Measurements from ENCODE around the gene GATAD2A. TPM values are rescaled to one million over a fixed set of nuclear protein-coding genes. Genes with fewer than 3 reads are reported as not detected.

Gene GATAD2A
- total RNA-seq, 1 experiment from 2014 or later, result 189 TPM

GRCh38 chr19:19550485-19550929, 145.0 kb downstream of the GATAD2A start:
- H3K27ac Mint-ChIP-seq, result no peak overlapping the region
- no peak overlapping the region; the same call in 1 of the 2 replicates for H3K14ac ChIP-seq (ENCODE audit: insufficient read depth, low read length)
- no peaks in the 10 kb centered on the region for H3K79me1 ChIP-seq (ENCODE audit: insufficient read depth, low read depth, low read length, poor library complexity, severe bottlenecking)
- peaks cover 7% of the 10 kb centered on the region for H3K27me3 Mint-ChIP-seq (ENCODE audit: low read depth)
- no peak overlapping the region for H2BK120ac ChIP-seq (ENCODE audit: low read depth, low read length, poor library complexity, severe bottlenecking)
- H3K23ac ChIP-seq (ENCODE audit: insufficient read length, low read depth, low read length), result no peak overlapping the region
- H2BK20ac ChIP-seq (ENCODE audit: low read depth, low read length, poor library complexity, severe bottlenecking), result no peak overlapping the region
- H3K79me2 ChIP-seq (ENCODE audit: insufficient read depth, low read length), result no peaks in the 10 kb centered on the region
- H3K27me3 ChIP-seq (ENCODE audit: insufficient read depth, low read length), result no peaks in the 10 kb centered on the region
- no peak overlapping the region for H3K4ac ChIP-seq (ENCODE audit: low read depth, low read length)
- H3K18ac ChIP-seq (ENCODE audit: insufficient read length, low read depth, low read length), result no peak overlapping the region
- no peak overlapping the region for H3K56ac ChIP-seq (ENCODE audit: insufficient read length, low read depth, low read length)
- no peaks in the 10 kb centered on the region for H3K9me3 ChIP-seq (ENCODE audit: control insufficient read depth, low read depth, low read length)
- H3K4me2 ChIP-seq (ENCODE audit: insufficient read depth, insufficient read length, low read length), result no peak overlapping the region
- no peak overlapping the region for H2BK15ac ChIP-seq (ENCODE audit: low read depth, low read length)
- no peaks in the 10 kb centered on the region for H3K4me1 ChIP-seq (ENCODE audit: insufficient read depth, low read length)
- H3K4me3 Mint-ChIP-seq, result no peak overlapping the region
- no peak overlapping the region for H4K8ac ChIP-seq (replicated peaks; ENCODE audit: insufficient read length, low read depth, low read length)
- H3K9me3 Mint-ChIP-seq, result no peaks in the 10 kb centered on the region; a peak in 1 of 5 replicates
- H2AFZ ChIP-seq (ENCODE audit: low read length), result no peak overlapping the region
- H3K9ac ChIP-seq (ENCODE audit: extremely low read depth, insufficient read length, low read length), result no peak overlapping the region
- no CpG with 5 or more reads among the region's 8 CpGs for WGBS (ENCODE audit: extremely low coverage, insufficient read length, low lambda C conversion rate)
- H2BK12ac ChIP-seq (ENCODE audit: insufficient read length, low read depth, low read length), result no peak overlapping the region
- H3K36me3 Mint-ChIP-seq (ENCODE audit: insufficient read depth in 1 of 3, low read depth in 3 of 3), result no peaks in the 10 kb centered on the region; a peak in 1 of 7 replicates
- no peak overlapping the region for H4K5ac ChIP-seq (ENCODE audit: insufficient read length, low read depth, low read length)
- no peak overlapping the region for H2AK5ac ChIP-seq (ENCODE audit: insufficient read length, low read length)
- H3K23me2 ChIP-seq (ENCODE audit: insufficient read length, low read depth, low read length, poor library complexity, severe bottlenecking), result no peaks in the 10 kb centered on the region
- H4K91ac ChIP-seq (ENCODE audit: insufficient read length, low read depth, low read length), result no peak overlapping the region
- no peak overlapping the region for H2BK5ac ChIP-seq (ENCODE audit: insufficient read length, low read length)
- DNase-seq, result no peak
- peaks cover 0 to 8% of the 10 kb centered on the region in 2 experiments; a peak in 2 of 4 replicates for H3K4me1 Mint-ChIP-seq
- H3T11ph ChIP-seq (ENCODE audit: low read length), result no peak overlapping the region
- TF ChIP-seq, protein P1, sequence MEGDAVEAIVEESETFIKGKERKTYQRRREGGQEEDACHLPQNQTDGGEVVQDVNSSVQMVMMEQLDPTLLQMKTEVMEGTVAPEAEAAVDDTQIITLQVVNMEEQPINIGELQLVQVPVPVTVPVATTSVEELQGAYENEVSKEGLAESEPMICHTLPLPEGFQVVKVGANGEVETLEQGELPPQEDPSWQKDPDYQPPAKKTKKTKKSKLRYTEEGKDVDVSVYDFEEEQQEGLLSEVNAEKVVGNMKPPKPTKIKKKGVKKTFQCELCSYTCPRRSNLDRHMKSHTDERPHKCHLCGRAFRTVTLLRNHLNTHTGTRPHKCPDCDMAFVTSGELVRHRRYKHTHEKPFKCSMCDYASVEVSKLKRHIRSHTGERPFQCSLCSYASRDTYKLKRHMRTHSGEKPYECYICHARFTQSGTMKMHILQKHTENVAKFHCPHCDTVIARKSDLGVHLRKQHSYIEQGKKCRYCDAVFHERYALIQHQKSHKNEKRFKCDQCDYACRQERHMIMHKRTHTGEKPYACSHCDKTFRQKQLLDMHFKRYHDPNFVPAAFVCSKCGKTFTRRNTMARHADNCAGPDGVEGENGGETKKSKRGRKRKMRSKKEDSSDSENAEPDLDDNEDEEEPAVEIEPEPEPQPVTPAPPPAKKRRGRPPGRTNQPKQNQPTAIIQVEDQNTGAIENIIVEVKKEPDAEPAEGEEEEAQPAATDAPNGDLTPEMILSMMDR (conservative IDR thresholded peaks at IDR 0.05), result no peak
- H3K27ac ChIP-seq (ENCODE audit: insufficient read length, low read depth, low read length), result no peak overlapping the region
- no peaks in the 10 kb centered on the region for H4K20me1 ChIP-seq (ENCODE audit: control insufficient read depth, insufficient read depth, insufficient read length)
